Measurements from ENCODE around the gene SH3PXD2B.

GRCh38 chr5:172334641-172335040 is 119.7 kb downstream of the SH3PXD2B start:
- TF ChIP-seq CTCF (IDR thresholded peaks at IDR 0.05 in 2 of 3, conservative IDR thresholded peaks at IDR 0.05 in 1 of 3; ENCODE audit: borderline replicate concordance in 1 of 3, insufficient read depth in 1 of 3, low read depth in 2 of 3, low read length in 2 of 3): no peak
- TF ChIP-seq SIN3A (IDR thresholded peaks at IDR 0.05; ENCODE audit: low read depth): no peak
- no peak for TF ChIP-seq POLR2A (IDR thresholded peaks at IDR 0.05; ENCODE audit: borderline replicate concordance, extremely low read depth, insufficient read depth, insufficient read length)
- TF ChIP-seq POLR2AphosphoS5 (IDR thresholded peaks at IDR 0.05; ENCODE audit: low read depth, low read length): no peak

Measured in HCT116 (cell line).